NAMALWA (cell line): Measurements from ENCODE around the gene CD28.
"Not testable (repeated sequence)": the region's sequence is repeated elsewhere in the genome, so short reads cannot be mapped to it uniquely, and the experiment has no call there.

Experiments
- DNase-seq: peaks from one replicate; pipeline ENCODE4 v3.0.0-alpha.2; 2015; ENCODE audit warnings: low spot score

The CD28 gene

GRCh38 chr2:203687165-203687564 lies 19.3 kb upstream of the CD28 start:
- DNase-seq = no peak

DNA sequence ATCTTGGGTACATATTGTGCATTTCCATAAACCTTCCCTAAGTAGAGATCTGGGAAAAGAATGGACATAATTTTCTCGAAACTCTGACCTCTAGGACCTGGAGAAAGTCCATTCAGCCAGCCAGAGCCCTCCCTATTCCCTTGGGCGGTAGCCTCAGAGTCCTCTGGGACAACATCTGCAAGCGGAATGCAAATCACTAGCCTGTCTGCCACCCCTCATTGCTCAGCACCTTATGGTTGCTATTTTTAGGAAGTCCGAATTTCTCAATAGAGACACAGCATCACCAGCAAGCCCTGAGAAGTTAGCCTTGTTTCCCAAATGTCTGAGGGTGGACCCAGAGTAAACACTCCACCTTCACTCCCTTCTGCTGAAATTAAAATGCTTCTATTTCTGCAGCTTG lies 17.6 kb upstream of the CD28 start:
- peak; percentile 92 for DNase-seq

GRCh38 chr2:203689426-203690116 lies 16.9 kb upstream of the CD28 start:
- peak; percentile 76 for DNase-seq

GRCh38 chr2:203690117-203690431 lies 16.4 kb upstream of the CD28 start:
- DNase-seq = peak; percentile 34

- no peak for DNase-seq
These were observed 15.9 kb upstream of the CD28 start for GRCh38 chr2:203690441-203691047.

DNA sequence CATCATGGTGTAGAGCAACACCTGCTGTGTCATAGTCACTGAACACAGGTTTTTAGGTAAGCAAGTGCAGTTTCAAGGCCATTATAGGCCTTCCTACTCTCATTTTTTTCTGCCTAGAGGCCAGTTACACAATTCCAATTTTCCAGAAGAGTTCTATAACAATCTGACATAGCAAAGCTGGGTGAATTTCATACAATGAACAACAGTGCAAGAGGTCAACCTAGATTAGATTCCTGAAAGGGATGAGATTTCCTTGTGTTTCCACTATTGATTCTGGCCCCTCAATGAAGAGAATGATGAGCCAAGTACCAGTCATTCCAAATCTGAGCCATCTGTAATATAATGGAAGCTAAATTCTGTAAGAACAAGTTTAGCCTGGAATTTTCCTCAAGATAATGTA lies 15.3 kb upstream of the CD28 start:
- no peak for DNase-seq

DNA sequence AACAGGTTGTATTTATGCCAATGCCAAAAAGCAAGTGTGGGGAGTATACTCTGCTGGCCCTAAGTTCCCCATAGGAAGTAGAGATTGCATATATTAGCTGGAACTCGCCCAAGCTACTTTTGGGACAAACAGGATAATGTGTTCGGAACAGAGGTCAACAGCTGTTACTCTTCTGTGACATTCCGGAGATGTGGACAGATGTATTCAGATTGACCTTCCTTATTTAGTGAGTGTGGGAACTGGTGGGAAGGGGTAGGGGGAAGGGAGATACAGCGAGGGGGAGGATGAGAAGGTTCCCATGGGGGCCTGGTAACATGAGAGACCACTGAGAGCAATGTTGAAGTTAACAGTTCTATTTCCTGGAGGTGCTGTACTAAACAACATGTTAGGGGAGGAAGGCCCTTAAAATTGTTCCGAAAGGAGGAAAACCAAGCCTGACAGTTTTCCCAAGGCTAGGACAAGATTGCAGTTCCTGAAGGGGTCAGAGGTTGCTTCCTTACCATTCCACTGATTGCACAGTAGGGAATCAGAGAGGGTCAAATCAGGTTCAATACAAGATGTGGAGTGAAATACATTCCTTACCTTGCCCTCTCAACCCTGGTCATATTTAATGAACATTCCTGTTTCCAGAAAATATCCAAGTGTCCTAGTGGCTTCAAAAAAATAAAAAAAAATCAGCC lies 14.3 kb upstream of the CD28 start:
- DNase-seq = no peak

DNA sequence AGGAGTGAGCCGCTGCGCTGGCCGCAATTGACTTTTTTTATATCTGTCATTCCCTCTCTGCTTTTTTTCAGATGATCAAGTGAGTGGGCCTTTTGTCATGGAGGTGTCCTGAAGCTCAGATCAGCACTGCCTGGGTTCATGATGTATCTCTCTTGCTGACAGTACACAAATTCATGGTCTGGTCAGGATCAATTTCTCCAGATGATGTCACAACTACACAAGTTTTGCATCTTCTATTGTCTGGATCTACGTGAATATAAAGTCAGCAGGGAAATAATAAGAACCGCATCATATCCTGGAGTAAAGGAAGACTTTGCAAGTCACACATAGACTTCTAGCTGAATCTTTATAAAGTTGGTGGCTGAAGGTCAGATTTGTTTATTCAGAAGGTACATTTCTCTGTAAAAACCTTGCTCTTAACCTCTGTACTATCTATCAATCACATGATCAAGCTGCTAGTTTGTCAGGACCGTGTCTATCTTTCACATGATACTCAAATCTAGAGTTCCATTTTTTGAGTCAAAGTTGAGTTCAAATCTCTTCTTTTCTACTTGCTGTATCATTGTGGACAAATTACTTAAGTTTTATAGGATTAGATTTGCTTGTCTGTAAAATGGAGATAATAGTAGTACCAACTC lies 13.1 kb upstream of the CD28 start:
- no peak for DNase-seq

DNA sequence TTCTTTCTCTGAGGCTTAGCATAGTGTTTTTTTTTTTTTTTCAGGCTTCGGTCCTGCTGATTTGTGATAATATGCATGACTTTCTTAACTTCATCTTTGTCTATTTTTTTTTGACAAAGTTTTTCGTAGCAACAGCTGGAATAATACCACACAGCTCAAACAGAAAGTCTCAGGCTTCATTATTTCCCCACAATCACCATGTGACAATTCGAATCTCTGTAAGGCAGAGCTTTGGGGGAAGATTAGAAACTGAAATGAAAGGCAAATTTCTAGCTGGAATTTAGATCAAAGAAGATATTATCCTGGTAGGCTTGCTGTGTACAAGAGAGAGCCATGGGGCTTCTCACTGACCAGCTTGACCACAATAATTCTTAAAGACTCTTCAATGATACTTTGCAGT lies 12.2 kb upstream of the CD28 start:
- no peak for DNase-seq

DNA sequence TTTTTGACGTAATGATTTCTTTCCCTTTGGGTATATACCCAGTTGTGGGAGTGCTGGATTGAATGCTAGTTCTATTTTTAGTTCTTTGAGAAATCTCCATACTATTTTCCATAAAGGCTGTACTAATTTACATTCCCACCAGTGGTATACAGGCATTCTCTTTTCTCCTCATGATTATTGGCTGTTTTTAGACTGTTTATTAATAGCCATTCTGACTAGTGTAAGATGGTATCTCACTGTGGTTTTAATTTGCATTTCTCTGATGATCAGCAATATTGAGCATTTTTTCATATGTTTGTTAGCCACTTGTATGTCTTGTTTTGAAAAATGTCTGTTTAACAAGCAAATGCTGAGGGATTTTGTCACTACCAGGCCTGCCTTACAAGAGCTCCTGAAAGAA lies 9.2 kb upstream of the CD28 start:
- no peak for DNase-seq

DNA sequence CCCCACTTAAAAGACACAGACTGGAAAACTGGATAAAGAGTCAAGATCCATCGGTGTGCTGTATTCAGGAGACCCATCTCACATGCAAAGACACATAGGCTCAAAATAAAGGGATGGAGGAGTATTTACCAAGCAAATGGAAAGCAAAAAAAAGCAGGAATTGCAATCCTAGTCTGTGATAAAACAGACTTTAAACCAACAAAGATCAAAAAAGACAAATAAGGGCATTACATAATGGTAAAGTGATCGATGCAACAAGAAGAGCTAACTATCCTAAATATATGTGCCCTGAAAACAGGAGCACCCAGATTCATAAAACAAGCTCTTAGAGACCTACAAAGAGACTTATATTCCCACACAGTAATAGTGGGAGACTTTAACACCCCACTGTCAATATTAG lies 8.7 kb upstream of the CD28 start:
- DNase-seq = not testable (repeated sequence)

DNA sequence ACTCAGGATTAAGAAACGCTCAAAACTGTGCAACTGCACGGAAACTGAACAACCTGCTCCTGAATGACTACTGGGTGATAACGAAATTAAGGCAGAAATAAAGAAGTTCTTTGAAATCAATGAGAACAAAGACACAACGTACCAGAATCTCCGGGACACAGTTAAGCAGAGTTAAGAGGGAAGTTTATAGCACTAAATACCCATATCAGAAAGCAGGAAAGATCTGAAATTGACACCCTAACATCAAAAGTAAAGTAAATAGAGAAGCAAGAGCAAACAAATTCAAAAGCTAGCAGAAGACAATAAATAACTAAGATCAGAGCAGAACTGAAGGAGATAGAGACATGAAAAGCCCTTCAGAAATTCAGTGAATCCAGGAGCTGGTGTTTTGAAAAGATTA lies 8.0 kb upstream of the CD28 start:
- not testable (repeated sequence) for DNase-seq

GRCh38 chr2:203704430-203704829 lies 2.0 kb upstream of the CD28 start:
- no peak for DNase-seq

- peak; percentile 26 for DNase-seq
These were observed 1.3 kb upstream of the CD28 start for GRCh38 chr2:203705178-203705577.

DNA sequence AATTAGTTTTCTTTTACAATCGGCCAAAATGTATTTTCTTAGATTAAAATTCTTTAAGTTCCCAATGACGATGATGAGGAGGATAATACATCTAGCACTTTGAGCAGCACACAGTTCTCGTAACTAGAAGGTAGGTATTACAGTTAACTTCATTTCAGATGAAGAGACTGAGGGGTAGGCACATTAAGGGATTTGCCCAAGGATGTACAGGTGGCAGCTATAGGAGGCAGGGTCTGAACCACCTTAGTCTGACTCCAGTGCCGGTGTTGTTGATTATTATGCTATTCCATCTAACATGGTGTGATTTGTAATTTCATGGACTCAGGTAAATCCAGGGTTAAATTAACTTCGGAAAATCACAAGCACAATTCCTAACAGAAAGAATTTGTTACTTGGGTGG lies 1.1 kb downstream of the CD28 start:
- no peak for DNase-seq

- DNase-seq = no peak
These were observed 2.5 kb downstream of the CD28 start for GRCh38 chr2:203708846-203709396.

DNA sequence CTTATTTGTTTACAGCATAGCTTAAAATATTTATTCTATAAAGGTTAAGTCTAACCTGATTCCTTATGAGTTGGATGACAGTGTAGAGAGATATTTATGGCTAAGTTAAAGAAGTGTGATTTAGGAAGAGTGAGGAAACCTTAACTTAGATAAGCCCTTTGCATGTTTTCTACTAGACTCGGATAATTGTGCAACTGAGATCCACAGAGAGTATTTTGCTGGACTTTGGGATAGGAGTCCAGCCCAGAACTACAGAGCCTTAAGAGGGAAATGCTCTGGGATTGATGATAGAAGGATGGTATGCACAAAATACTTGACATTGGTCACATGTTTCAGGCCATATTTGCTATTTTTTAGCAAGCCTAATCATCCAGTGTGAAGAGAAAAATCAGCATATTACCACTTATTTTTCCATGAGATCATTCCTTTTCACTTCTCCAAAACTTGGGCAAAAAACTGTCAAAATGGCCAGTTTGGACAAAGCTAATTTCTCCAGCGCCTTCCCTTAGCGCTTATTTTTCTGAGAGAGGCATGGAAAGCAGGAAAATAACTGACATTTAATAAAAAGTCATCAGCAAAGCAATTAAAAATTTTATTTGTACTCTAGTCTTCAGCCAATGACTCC lies 3.1 kb downstream of the CD28 start:
- DNase-seq = no peak

GRCh38 chr2:203710226-203710625 lies 3.8 kb downstream of the CD28 start:
- no peak for DNase-seq

DNA sequence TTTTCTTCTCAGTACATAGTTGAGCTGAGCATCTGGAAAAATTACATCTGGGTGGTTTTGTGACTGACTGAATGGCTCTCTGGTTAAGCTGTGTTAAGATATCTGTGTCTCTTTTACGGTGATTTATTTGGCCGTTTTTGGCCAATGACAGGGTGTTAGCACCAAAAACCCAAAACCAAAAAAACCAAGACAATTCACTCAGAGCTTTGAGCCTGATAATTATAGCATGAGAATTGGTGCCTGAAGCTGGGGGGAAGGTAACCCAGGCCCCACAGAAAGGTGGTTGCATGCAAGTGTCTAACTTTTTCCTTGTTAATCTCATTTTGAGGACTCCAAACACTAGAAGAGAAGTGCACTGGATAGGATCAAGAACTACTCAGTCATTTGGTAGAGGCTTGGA lies 4.5 kb downstream of the CD28 start:
- no peak for DNase-seq

DNA sequence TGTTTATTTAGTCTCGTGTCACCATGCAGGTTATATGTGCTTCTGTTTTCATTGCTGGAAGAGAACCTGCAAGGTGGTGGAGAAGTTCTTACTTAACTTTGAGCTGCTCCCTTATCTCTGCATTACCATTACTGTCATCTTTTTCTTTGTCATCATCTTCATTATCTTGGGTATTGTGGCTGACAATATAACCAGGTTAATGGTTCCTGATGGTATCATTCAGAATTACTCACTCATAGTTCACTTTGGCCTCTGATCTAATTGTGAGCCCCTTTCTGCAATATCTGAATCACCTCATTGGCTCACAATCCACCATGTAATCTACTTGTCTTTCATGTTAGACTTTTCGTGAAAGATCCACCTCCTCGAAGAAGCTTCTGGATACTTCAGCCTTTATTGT lies 5.0 kb downstream of the CD28 start:
- no peak for DNase-seq

GRCh38 chr2:203713381-203713780 lies 6.9 kb downstream of the CD28 start:
- DNase-seq = no peak

DNA sequence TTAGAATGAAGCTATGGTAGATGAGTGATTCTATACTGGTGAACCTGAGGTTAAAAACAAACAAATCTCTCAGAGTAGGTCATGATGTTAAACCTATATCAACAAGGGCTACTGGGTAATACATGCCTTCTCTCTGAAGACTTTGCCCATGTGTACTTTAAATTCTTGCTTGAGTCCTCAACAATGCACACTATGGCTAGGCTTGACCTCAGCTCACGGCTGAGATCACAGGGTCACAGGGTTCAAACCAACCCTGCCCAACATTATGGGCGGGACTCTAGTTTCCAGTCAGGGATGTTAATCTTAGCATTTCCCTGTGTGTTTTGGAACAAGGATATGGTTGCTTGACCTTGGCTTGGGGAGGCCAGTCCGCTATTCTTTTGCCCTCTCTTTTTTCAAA lies 7.7 kb downstream of the CD28 start:
- DNase-seq = no peak

GRCh38 chr2:203715744-203716143 lies 9.3 kb downstream of the CD28 start:
- no peak for DNase-seq
